Liver (tissue), 9 donors: ENCODE data around the gene ATPAF1. TPM values are rescaled to one million over a fixed set of nuclear protein-coding genes. Genes with fewer than 3 reads are reported as not detected.

Experiments used
- DNase-seq: peaks from one replicate; pipeline ENCODE4 v3.0.0-alpha.2; 2017; ENCODE audit warnings: low spot score
- H3K27ac ChIP-seq, 2 donors: one replicate each; pipeline ENCODE4 v1.7.0; 2013; ENCODE audit warnings: inconsistent platforms in 2 of 2, low read length in 2 of 2, control low read depth in 1 of 2, low read depth in 1 of 2, mild to moderate bottlenecking in 1 of 2
- H3K27me3 ChIP-seq, 4 donors: one replicate each; pipeline versions ENCODE4 v1.6.1 to v1.7.0; 2013; ENCODE audit warnings: low read length in 3 of 4, inconsistent platforms in 1 of 4, mild to moderate bottlenecking in 1 of 4, moderate library complexity in 1 of 4; ENCODE audit not compliant: control insufficient read depth in 4 of 4, insufficient read depth in 4 of 4
- H3K36me3 ChIP-seq, 4 donors: one replicate each; pipeline versions ENCODE4 v1.6.1 to v1.7.0; 2013; ENCODE audit warnings: low read length in 3 of 4, mild to moderate bottlenecking in 3 of 4, low read depth in 1 of 4, moderate library complexity in 1 of 4; ENCODE audit not compliant: control insufficient read depth in 4 of 4, insufficient read depth in 3 of 4
- H3K4me1 ChIP-seq, 4 donors: one replicate each; pipeline versions ENCODE4 v1.6.1 to v1.7.0; 2013; ENCODE audit warnings: low read length in 3 of 4, mild to moderate bottlenecking in 3 of 4, moderate library complexity in 1 of 4; ENCODE audit not compliant: control insufficient read depth in 4 of 4, insufficient read depth in 4 of 4
- H3K4me3 ChIP-seq, 3 donors: one replicate each; pipeline versions ENCODE4 v1.6.1 to v1.7.0; 2013; ENCODE audit warnings: low read length in 3 of 3, control low read depth in 1 of 3, low read depth in 1 of 3, mild to moderate bottlenecking in 1 of 3
- H3K9ac ChIP-seq, 2 donors: one replicate each; pipeline ENCODE4 v1.7.0; 2013; ENCODE audit warnings: low read length in 2 of 2, mild to moderate bottlenecking in 2 of 2, moderate library complexity in 2 of 2, control low read depth in 1 of 2, low read depth in 1 of 2
- H3K9me3 ChIP-seq, 4 donors: one replicate each; pipeline versions ENCODE4 v1.6.1 to v1.7.0; 2013; ENCODE audit warnings: low read length in 3 of 4; ENCODE audit not compliant: control insufficient read depth in 4 of 4
- EGR1 ChIP-seq, 2 donors: IDR thresholded peaks; 2 replicates each; pipeline ENCODE4 v1.6.1; 2016 to 2018; ENCODE audit warnings: antibody characterized with exemption in 2 of 2, low read depth in 2 of 2
- FOXA1 ChIP-seq: IDR thresholded peaks from 2 replicates; pipeline ENCODE4 v1.6.1; 2016; ENCODE audit warnings: antibody characterized with exemption
- GABPA ChIP-seq, 2 donors: IDR thresholded peaks in 1 of 2; conservative IDR thresholded peaks in 1 of 2; 2 replicates each; pipeline ENCODE4 v1.6.1; 2016; ENCODE audit warnings: antibody characterized with exemption in 2 of 2, mild to moderate bottlenecking in 1 of 2, moderate library complexity in 1 of 2
- HNF4A ChIP-seq, 2 donors: conservative IDR thresholded peaks; 2 replicates each; pipeline ENCODE4 v1.6.1; 2016; ENCODE audit warnings: antibody characterized with exemption in 2 of 2, mild to moderate bottlenecking in 2 of 2
- HNF4G ChIP-seq: IDR thresholded peaks from 2 replicates; pipeline ENCODE4 v1.6.1; 2016; ENCODE audit warnings: antibody characterized with exemption
- JUND ChIP-seq, 2 donors: IDR thresholded peaks; 2 replicates each; pipeline ENCODE4 v1.6.1; 2016; ENCODE audit warnings: antibody characterized with exemption in 2 of 2
- NR2F2 ChIP-seq: IDR thresholded peaks from 2 replicates; pipeline ENCODE4 v1.6.1; 2016; ENCODE audit warnings: antibody characterized with exemption
- RAD21 ChIP-seq, 2 donors: IDR thresholded peaks; 2 replicates each; pipeline ENCODE4 v1.6.1; 2016; ENCODE audit warnings: antibody characterized with exemption in 2 of 2, mild to moderate bottlenecking in 2 of 2
- RXRA ChIP-seq, 2 donors: IDR thresholded peaks; 2 replicates each; pipeline ENCODE4 v1.6.1; 2017 to 2018; ENCODE audit warnings: antibody characterized with exemption in 2 of 2, mild to moderate bottlenecking in 1 of 2
- SP1 ChIP-seq: IDR thresholded peaks from 2 replicates; pipeline ENCODE4 v1.6.1; 2018; ENCODE audit warnings: antibody characterized with exemption, mild to moderate bottlenecking
- TAF1 ChIP-seq: conservative IDR thresholded peaks from 2 replicates; pipeline ENCODE4 v1.6.1; 2016; ENCODE audit warnings: antibody characterized with exemption, mild to moderate bottlenecking
- YY1 ChIP-seq: IDR thresholded peaks from 2 replicates; pipeline ENCODE4 v1.6.1; 2016; ENCODE audit warnings: antibody characterized with exemption, mild to moderate bottlenecking
- WGBS: extraction: QIAGEN DNeasy Blood & Tissue Kit; methylation state at CpG from one replicate; pipeline ENCODE4 v1.1.7; 2013; 5-methylcytosine and 5-hydroxymethylcytosine counted together
- polyA plus RNA-seq, 2 donors: library from polyadenylated mRNA; stranded (reverse) in 1 of 2; unstranded in 1 of 2; fragments of 200-250 nt in 1 of 2; fragments of >200 nt in 1 of 2; fragmentation: Nextera tagmentation in 1 of 2; extraction: Ambion mirVana in 1 of 2; gene quantifications; one replicate each; pipeline versions ENCODE4 v1.2.1 to v1.2.3, GENCODE V29; 2013 to 2015
- total RNA-seq, 2 donors: library from RNA; depleted of rRNA; stranded (reverse); fragments of >200 nt; gene quantifications; one replicate each; pipeline ENCODE4 v1.2.3, GENCODE V29; 2014
- TF ChIP-seq, protein P1 (sequence below): IDR thresholded peaks from 2 replicates; pipeline ENCODE4 v1.6.1; 2016; ENCODE audit warnings: antibody characterized with exemption
- TF ChIP-seq, protein P2 (sequence below): IDR thresholded peaks from 2 replicates; pipeline ENCODE4 v1.6.1; 2016; ENCODE audit warnings: antibody characterized with exemption, mild to moderate bottlenecking
- TF ChIP-seq, protein P3 (sequence below): IDR thresholded peaks from 2 replicates; pipeline ENCODE4 v1.6.1; 2016; ENCODE audit warnings: antibody characterized with exemption
- TF ChIP-seq, protein P4 (sequence below): IDR thresholded peaks from 2 replicates; pipeline ENCODE4 v1.6.1; 2016; ENCODE audit warnings: antibody characterized with exemption
- TF ChIP-seq, protein P5 (sequence below): fragments of 150-350 bp; IDR thresholded peaks from 2 replicates; pipeline ENCODE4 v1.5.1; 2017; ENCODE audit warnings: improper control_type of control experiment, low read depth, low read length; ENCODE audit not compliant: missing input control
- donor health status: healthy.
- donor health status: healthy.
- donor health status: healthy.
- donor health status: healthy.
- donor health status: healthy.

ATPAF1 gene
- total and polyA plus RNA-seq, 4 donors = 35.3 to 54.1 (median 37.0) TPM

DNA sequence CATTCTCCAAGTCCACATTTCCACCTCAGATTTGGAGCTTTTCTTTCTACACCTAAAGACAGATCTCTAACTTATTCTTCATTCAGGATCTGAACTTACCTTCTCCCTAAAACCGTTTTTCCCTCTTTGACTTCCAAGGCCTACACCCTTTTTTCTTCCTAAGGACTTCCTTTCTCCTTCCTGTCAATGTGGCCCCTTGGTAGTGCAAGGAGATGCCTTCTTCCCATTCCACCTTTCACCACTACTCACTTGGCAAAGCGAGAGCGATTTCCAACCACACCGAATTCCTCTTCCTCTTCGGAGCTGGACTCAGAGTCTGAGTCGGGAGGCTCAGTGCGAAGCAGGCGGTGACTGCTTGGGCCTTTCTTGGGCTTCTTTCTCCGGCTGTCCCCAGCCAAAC is 49.5 kb upstream of the ATPAF1 start:
- H3K27ac ChIP-seq = no peak overlapping the region
- no peak for DNase-seq

DNA sequence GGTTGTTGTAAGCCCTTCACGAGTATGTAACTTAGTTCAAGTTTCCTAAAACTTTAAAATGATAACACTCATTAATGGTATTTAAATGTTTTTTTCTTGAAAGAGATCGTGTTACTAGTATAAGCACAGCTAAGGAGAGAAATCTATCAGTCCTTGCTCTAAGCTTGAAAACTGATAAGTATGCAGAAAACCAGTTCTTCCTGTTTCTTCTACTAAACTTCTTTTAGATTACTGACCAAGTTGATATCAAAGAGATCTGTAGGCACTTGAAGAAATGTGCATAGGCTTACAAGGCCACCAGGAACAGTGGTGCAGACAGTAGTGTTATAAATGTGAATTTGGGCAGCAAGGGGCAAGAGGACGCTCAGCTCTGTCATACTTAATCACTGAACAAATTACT is 46.8 kb upstream of the ATPAF1 start:
- H3K9me3 ChIP-seq = no peaks in the 10 kb centered on the region
- H3K27ac ChIP-seq = no peak overlapping the region
- peaks cover 6 to 28% (median 22%) of the 10 kb centered on the region in 4 donors for H3K4me1 ChIP-seq
- H3K9ac ChIP-seq = no peak overlapping the region
- no peak overlapping the region for H3K4me3 ChIP-seq
- DNase-seq = no peak
- WGBS = 82% methylated on average over 3 of the region's 3 CpGs
- H3K36me3 ChIP-seq = peaks cover 0 to 24% (median 19%) of the 10 kb centered on the region in 4 donors
- TF ChIP-seq, protein P1, sequence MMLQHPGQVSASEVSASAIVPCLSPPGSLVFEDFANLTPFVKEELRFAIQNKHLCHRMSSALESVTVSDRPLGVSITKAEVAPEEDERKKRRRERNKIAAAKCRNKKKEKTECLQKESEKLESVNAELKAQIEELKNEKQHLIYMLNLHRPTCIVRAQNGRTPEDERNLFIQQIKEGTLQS = no peak
- TF ChIP-seq JUND (IDR thresholded peaks at IDR 0.05) (no peak), FOXA1 (no peak), SP1 (no peak), TAF1 (no peak), EGR1 (IDR thresholded peaks at IDR 0.05; ENCODE audit: low read depth in 2 of 2) (no peak)
- TF ChIP-seq, protein P2, sequence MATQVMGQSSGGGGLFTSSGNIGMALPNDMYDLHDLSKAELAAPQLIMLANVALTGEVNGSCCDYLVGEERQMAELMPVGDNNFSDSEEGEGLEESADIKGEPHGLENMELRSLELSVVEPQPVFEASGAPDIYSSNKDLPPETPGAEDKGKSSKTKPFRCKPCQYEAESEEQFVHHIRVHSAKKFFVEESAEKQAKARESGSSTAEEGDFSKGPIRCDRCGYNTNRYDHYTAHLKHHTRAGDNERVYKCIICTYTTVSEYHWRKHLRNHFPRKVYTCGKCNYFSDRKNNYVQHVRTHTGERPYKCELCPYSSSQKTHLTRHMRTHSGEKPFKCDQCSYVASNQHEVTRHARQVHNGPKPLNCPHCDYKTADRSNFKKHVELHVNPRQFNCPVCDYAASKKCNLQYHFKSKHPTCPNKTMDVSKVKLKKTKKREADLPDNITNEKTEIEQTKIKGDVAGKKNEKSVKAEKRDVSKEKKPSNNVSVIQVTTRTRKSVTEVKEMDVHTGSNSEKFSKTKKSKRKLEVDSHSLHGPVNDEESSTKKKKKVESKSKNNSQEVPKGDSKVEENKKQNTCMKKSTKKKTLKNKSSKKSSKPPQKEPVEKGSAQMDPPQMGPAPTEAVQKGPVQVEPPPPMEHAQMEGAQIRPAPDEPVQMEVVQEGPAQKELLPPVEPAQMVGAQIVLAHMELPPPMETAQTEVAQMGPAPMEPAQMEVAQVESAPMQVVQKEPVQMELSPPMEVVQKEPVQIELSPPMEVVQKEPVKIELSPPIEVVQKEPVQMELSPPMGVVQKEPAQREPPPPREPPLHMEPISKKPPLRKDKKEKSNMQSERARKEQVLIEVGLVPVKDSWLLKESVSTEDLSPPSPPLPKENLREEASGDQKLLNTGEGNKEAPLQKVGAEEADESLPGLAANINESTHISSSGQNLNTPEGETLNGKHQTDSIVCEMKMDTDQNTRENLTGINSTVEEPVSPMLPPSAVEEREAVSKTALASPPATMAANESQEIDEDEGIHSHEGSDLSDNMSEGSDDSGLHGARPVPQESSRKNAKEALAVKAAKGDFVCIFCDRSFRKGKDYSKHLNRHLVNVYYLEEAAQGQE = no peak
- H3K27me3 ChIP-seq = no peaks in the 10 kb centered on the region

More for the DNA sequence above, 49.5 kb upstream of the ATPAF1 start:
- H3K4me1 ChIP-seq = peaks cover 6 to 28% (median 22%) of the 10 kb centered on the region in 4 donors
- TF ChIP-seq HNF4A (conservative IDR thresholded peaks at IDR 0.05) (no peak), NR2F2 (no peak), RAD21 (IDR thresholded peaks at IDR 0.05) (no peak), RXRA (IDR thresholded peaks at IDR 0.05) (no peak), HNF4G (no peak), GABPA (IDR thresholded peaks at IDR 0.05 in 1 of 2, conservative IDR thresholded peaks at IDR 0.05 in 1 of 2) (no peak), YY1 (no peak), TAF1 (no peak), FOXA1 (no peak), JUND (IDR thresholded peaks at IDR 0.05) (no peak), SP1 (no peak)
- TF ChIP-seq, protein P1 = no peak
- TF ChIP-seq, protein P3, sequence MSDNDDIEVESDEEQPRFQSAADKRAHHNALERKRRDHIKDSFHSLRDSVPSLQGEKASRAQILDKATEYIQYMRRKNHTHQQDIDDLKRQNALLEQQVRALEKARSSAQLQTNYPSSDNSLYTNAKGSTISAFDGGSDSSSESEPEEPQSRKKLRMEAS = no peak
- TF ChIP-seq, protein P4, sequence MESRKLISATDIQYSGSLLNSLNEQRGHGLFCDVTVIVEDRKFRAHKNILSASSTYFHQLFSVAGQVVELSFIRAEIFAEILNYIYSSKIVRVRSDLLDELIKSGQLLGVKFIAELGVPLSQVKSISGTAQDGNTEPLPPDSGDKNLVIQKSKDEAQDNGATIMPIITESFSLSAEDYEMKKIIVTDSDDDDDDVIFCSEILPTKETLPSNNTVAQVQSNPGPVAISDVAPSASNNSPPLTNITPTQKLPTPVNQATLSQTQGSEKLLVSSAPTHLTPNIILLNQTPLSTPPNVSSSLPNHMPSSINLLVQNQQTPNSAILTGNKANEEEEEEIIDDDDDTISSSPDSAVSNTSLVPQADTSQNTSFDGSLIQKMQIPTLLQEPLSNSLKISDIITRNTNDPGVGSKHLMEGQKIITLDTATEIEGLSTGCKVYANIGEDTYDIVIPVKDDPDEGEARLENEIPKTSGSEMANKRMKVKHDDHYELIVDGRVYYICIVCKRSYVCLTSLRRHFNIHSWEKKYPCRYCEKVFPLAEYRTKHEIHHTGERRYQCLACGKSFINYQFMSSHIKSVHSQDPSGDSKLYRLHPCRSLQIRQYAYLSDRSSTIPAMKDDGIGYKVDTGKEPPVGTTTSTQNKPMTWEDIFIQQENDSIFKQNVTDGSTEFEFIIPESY = no peak
- TF ChIP-seq, protein P5, sequence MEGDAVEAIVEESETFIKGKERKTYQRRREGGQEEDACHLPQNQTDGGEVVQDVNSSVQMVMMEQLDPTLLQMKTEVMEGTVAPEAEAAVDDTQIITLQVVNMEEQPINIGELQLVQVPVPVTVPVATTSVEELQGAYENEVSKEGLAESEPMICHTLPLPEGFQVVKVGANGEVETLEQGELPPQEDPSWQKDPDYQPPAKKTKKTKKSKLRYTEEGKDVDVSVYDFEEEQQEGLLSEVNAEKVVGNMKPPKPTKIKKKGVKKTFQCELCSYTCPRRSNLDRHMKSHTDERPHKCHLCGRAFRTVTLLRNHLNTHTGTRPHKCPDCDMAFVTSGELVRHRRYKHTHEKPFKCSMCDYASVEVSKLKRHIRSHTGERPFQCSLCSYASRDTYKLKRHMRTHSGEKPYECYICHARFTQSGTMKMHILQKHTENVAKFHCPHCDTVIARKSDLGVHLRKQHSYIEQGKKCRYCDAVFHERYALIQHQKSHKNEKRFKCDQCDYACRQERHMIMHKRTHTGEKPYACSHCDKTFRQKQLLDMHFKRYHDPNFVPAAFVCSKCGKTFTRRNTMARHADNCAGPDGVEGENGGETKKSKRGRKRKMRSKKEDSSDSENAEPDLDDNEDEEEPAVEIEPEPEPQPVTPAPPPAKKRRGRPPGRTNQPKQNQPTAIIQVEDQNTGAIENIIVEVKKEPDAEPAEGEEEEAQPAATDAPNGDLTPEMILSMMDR = no peak
- H3K9ac ChIP-seq = no peak overlapping the region
- H3K27me3 ChIP-seq = no peaks in the 10 kb centered on the region
- H3K9me3 ChIP-seq = no peaks in the 10 kb centered on the region
- peaks cover 0 to 20% (median 13%) of the 10 kb centered on the region in 4 donors for H3K36me3 ChIP-seq
- H3K4me3 ChIP-seq = peak overlapping the region in 2 of 3 donors; percentile 20 to 89
- 79% methylated on average over 9 of the region's 9 CpGs for WGBS
